CD4-positive, CD25-positive, alpha-beta regulatory T cell (primary cell): ENCODE measurements around the gene FAM216B. TPM values are rescaled to one million over a fixed set of nuclear protein-coding genes. Genes with fewer than 3 reads are reported as not detected.

Experiments used
- ATAC-seq, 2 donors: fragments of 150-1000 bp; cut with Tn5 transposase; one replicate each; pipeline ENCODE4 v1.10.0; 2021; ENCODE audit warnings: low read depth in 2 of 2, moderate number of reproducible peaks in 2 of 2, moderate library complexity in 1 of 2
- DNase-seq, 3 donors: peaks; one replicate each; pipeline versions ENCODE4 v3.0.0 to v3.0.0-alpha.2; 2012 to 2022; ENCODE audit warnings: mixed read lengths in 1 of 3
- H3K27ac ChIP-seq: one replicate; pipeline ENCODE4 v1.7.0; 2013; ENCODE audit warnings: mild to moderate bottlenecking, low read length; ENCODE audit not compliant: insufficient read depth, poor library complexity, severe bottlenecking
- H3K27me3 ChIP-seq: one replicate; pipeline ENCODE4 v1.7.0; 2013; ENCODE audit warnings: low read length; ENCODE audit not compliant: control insufficient read depth, insufficient read depth
- H3K36me3 ChIP-seq: one replicate; pipeline ENCODE4 v1.7.0; 2013; ENCODE audit warnings: mild to moderate bottlenecking, low read length, moderate library complexity; ENCODE audit not compliant: control insufficient read depth, insufficient read depth
- H3K4me1 ChIP-seq: 2 replicates; pipeline ENCODE4 v1.7.0; 2013; ENCODE audit warnings: mild to moderate bottlenecking, low read length; ENCODE audit not compliant: insufficient read depth, control insufficient read depth, poor library complexity, severe bottlenecking
- H3K4me3 ChIP-seq: one replicate; pipeline ENCODE4 v1.7.0; 2013; ENCODE audit warnings: low read depth, mild to moderate bottlenecking, low read length, moderate library complexity
- H3K9me3 ChIP-seq, 2 experiments: 1 replicate in 1 of 2; 2 replicates in 1 of 2; pipeline ENCODE4 v1.7.0; 2013; ENCODE audit warnings: low read length in 2 of 2, mild to moderate bottlenecking in 1 of 2, moderate library complexity in 1 of 2; ENCODE audit not compliant: control insufficient read depth in 2 of 2
- H3K27ac Mint-ChIP-seq, 3 donors: one replicate each; pipeline ENCODE4 v1.8.0; 2020 to 2022; ENCODE audit warnings: mild to moderate bottlenecking in 3 of 3, mixed read lengths in 3 of 3, moderate library complexity in 2 of 3
- H3K27me3 Mint-ChIP-seq: one replicate; pipeline ENCODE4 v1.8.0; 2022; ENCODE audit warnings: mild to moderate bottlenecking, mixed read lengths
- H3K36me3 Mint-ChIP-seq: one replicate; pipeline ENCODE4 v1.8.0; 2020; ENCODE audit warnings: mixed read lengths
- H3K4me1 Mint-ChIP-seq, 4 donors: one replicate each; pipeline ENCODE4 v1.8.0; 2020 to 2022; ENCODE audit warnings: mixed read lengths in 4 of 4, mild to moderate bottlenecking in 1 of 4
- H3K4me3 Mint-ChIP-seq, 4 donors: one replicate each; pipeline ENCODE4 v1.8.0; 2020 to 2022; ENCODE audit warnings: mild to moderate bottlenecking in 4 of 4, mixed read lengths in 4 of 4, moderate library complexity in 3 of 4
- H3K9me3 Mint-ChIP-seq, 7 donors: one replicate each; pipeline ENCODE4 v1.8.0; 2020 to 2022; ENCODE audit warnings: mixed read lengths in 7 of 7, mild to moderate bottlenecking in 3 of 7, moderate library complexity in 2 of 7
- polyA plus RNA-seq, 4 donors: library from polyadenylated mRNA; unstranded; fragments of 300-500 nt; fragmentation: Illumina TruSeq; gene quantifications; one replicate each; pipeline ENCODE4 v1.2.3, GENCODE V29; 2021
- total RNA-seq: library from RNA; stranded (reverse); gene quantifications from one replicate; pipeline ENCODE4 v1.2.3, GENCODE V29; 2022

Gene FAM216B
- total and polyA plus RNA-seq, 5 donors from 2014 or later = not detected

DNA sequence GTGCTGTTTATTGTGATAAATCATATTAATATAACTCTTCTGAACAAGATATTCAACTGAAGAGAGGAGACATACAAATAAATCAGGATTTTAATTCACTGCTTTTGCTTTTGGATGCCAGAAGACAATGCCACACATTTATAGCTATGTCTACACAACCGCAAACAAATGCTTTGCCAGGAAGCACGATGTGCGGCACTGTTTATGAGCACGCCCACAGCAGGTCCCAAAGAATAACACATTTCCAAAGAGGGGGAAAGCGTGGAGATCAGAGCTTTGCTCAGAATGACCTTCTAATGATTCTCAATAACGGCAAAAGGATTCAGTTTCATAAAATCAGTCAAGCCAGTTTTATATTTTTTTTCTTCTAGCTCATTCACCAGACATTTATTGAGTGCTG, 16.7 kb downstream of the FAM216B start:
- no peak overlapping the region for H3K4me3 ChIP-seq
- no peak overlapping the region for H3K27ac ChIP-seq
- Mint-ChIP-seq H3K27me3 (peaks cover 20% of the 10 kb centered on the region), H3K9me3 (peaks cover 0 to 8% (median 0%) of the 10 kb centered on the region in 7 donors), H3K4me3 (no peak overlapping the region), H3K4me1 (peaks cover 0 to 3% (median 0%) of the 10 kb centered on the region in 4 donors), H3K27ac (no peak overlapping the region), H3K36me3 (peaks cover 4% of the 10 kb centered on the region)
- H3K9me3 ChIP-seq = no peaks in the 10 kb centered on the region
- H3K36me3 ChIP-seq = no peaks in the 10 kb centered on the region
- ATAC-seq = no peak
- H3K27me3 ChIP-seq = peaks cover 3% of the 10 kb centered on the region
- no peaks in the 10 kb centered on the region for H3K4me1 ChIP-seq
- DNase-seq = no peak

DNA sequence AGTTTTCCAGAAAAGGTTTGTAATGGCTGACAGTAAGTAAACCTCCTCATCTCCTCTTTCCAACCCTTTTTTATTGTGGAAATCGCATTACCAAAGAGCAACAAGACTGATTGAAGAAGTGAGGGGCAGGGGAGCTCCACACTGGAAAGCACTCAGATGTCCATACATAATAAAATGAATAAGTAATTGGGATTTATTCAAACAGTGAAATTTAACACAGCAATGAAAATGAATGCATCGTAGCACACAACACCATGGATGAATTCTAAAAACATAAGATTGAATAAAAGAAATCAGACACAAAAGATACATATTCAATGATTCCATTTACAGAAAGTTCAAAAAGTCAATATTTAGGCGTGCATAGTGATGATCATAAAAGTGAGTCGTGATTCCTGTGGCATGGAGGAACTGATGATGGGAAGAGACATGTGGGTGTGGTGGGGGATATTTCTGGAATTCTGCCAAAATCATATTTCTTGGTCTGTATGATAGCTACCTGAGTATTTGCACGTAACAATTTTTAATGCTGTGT, 18.8 kb downstream of the FAM216B start:
- ATAC-seq (no peak), DNase-seq (no peak)
- H3K4me1 Mint-ChIP-seq = peaks cover 0 to 3% (median 0%) of the 10 kb centered on the region in 4 donors
- peaks cover 14% of the 10 kb centered on the region for H3K27me3 Mint-ChIP-seq
- Histone ChIP-seq H3K4me1 (no peaks in the 10 kb centered on the region), H3K4me3 (no peak overlapping the region), H3K36me3 (no peaks in the 10 kb centered on the region), H3K27me3 (peaks cover 3% of the 10 kb centered on the region), H3K9me3 (no peaks in the 10 kb centered on the region), H3K27ac (no peak overlapping the region)
- no peak overlapping the region for H3K4me3 Mint-ChIP-seq
- H3K9me3 Mint-ChIP-seq = peaks cover 0 to 8% (median 0%) of the 10 kb centered on the region in 7 donors
- H3K27ac Mint-ChIP-seq = no peak overlapping the region
- H3K36me3 Mint-ChIP-seq = peaks cover 4% of the 10 kb centered on the region

DNA sequence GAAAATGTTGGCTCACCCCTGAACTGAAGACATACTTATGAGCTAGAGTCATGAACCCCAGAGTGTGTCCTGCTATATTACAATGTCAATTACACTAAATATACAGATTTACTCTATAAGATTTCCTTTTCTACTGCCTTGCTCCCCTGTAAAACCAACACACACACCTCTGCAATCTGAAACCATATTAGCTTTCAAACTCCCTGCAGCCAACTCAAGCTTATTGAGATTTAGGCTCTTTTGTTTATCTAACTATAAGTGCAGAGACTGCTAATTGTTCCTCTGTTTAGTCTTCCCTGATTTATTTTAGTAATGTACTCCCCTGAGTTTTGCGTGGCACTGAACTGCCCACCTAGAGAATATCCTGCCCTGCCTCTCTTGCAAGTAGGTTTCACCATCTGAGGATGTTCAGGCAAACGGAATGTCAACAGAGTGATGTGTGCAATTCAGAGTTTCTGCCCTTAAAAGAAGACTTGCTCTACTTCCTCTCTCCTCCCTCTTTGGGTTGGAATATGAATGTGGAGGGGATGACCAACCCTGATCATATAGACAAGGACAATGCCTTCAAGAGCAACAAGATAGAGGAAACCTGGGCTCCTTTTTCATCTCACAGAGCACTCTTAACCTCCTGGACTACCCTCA, 22.3 kb downstream of the FAM216B start:
- DNase-seq (no peak), ATAC-seq (no peak)
- Mint-ChIP-seq H3K27me3 (no peaks in the 10 kb centered on the region), H3K27ac (no peak overlapping the region), H3K9me3 (peaks cover 0 to 3% (median 0%) of the 10 kb centered on the region in 7 donors), H3K36me3 (no peaks in the 10 kb centered on the region), H3K4me1 (no peaks in the 10 kb centered on the region), H3K4me3 (no peak overlapping the region)
- Histone ChIP-seq H3K4me1 (no peaks in the 10 kb centered on the region), H3K36me3 (no peaks in the 10 kb centered on the region), H3K27ac (no peak overlapping the region), H3K9me3 (no peaks in the 10 kb centered on the region), H3K27me3 (peaks cover 5% of the 10 kb centered on the region), H3K4me3 (no peak overlapping the region)

DNA sequence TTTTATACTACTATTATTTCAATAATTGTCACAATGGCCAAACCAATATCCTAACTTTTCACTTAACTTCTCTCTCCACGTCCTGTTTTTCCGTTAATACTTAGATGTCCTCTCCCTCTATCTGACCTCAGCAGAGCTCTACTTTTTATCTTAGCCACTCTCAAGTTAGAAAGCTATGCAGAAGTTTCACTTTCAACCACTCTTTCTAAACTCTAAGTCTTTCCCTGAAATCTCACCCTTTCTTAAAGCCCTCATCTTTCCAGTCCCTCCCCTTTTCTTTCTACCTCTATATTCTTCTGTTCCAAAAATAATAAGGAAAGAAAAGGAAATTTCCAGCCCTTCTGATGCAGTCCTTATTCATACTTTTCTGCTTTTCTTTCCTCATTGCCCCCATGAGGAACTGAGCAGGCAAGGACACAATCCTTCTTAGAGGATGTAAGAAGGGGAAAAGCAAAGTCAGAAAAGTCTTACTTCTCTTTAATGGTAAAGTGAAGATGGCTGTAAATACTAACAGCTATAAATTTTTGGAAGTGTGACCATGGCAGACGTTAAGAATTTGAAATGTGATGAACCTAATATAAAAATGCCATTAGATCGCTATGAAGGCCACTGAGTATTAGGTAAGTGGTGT, 23.0 kb downstream of the FAM216B start:
- peaks cover 7% of the 10 kb centered on the region for H3K27me3 ChIP-seq
- H3K4me3 ChIP-seq = no peak overlapping the region
- Mint-ChIP-seq H3K4me3 (no peak overlapping the region), H3K9me3 (peaks cover 0 to 3% (median 0%) of the 10 kb centered on the region in 7 donors), H3K27me3 (no peaks in the 10 kb centered on the region), H3K4me1 (no peaks in the 10 kb centered on the region), H3K36me3 (no peaks in the 10 kb centered on the region), H3K27ac (no peak overlapping the region)
- H3K36me3 ChIP-seq = no peaks in the 10 kb centered on the region
- no peak for DNase-seq
- H3K4me1 ChIP-seq = no peaks in the 10 kb centered on the region
- no peak overlapping the region for H3K27ac ChIP-seq
- ATAC-seq = no peak
- H3K9me3 ChIP-seq = no peaks in the 10 kb centered on the region

DNA sequence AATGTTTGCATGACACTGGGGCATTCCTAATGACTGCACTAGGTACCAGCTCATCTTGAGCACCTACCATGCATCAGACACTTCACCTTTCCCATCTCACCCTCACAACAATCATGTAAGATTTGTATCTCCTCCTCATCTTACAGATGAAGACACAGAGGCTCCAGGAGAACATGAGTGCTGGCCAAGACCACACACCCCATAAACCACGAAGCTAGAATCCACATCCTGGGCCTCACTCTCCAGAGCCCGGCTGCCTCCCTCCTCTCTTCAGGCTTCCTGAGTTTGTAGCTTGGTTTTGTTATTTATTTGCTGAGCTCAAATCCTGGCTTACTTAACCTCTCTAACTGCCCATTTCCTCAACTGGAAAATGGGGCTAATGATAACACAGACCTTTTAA, 25.9 kb downstream of the FAM216B start:
- H3K27me3 ChIP-seq = peaks cover 7% of the 10 kb centered on the region
- no peaks in the 10 kb centered on the region for H3K27me3 Mint-ChIP-seq
- no peak overlapping the region for H3K27ac ChIP-seq
- DNase-seq = no peak
- H3K9me3 Mint-ChIP-seq = peaks cover 0 to 1% (median 0%) of the 10 kb centered on the region in 7 donors
- no peak for ATAC-seq
- H3K9me3 ChIP-seq = no peaks in the 10 kb centered on the region
- no peak overlapping the region for H3K4me3 Mint-ChIP-seq
- H3K4me1 Mint-ChIP-seq = no peaks in the 10 kb centered on the region
- H3K36me3 Mint-ChIP-seq = no peaks in the 10 kb centered on the region
- H3K4me1 ChIP-seq = no peaks in the 10 kb centered on the region
- no peaks in the 10 kb centered on the region for H3K36me3 ChIP-seq
- no peak overlapping the region for H3K4me3 ChIP-seq
- no peak overlapping the region for H3K27ac Mint-ChIP-seq

DNA sequence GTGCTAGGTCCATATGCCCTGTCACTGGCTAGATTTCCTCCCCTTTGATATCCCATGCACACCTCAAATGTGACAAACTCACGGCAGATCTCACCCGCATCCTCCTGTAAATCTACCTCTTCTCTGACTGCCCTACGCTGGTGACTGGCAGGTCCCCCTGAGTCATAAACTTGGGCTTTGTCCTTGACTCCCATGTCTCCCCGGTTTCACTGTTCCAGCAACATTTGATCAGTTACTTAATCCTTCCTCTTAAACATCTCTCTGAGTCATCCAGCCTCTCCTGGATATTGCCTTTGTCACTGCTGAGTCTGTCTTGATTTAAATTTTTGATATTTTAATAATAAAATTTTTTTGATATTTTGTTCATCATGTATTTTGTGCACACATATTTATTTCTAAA, 26.5 kb downstream of the FAM216B start:
- no peak for ATAC-seq
- H3K9me3 ChIP-seq = no peaks in the 10 kb centered on the region
- H3K4me3 Mint-ChIP-seq = no peak overlapping the region

DNA sequence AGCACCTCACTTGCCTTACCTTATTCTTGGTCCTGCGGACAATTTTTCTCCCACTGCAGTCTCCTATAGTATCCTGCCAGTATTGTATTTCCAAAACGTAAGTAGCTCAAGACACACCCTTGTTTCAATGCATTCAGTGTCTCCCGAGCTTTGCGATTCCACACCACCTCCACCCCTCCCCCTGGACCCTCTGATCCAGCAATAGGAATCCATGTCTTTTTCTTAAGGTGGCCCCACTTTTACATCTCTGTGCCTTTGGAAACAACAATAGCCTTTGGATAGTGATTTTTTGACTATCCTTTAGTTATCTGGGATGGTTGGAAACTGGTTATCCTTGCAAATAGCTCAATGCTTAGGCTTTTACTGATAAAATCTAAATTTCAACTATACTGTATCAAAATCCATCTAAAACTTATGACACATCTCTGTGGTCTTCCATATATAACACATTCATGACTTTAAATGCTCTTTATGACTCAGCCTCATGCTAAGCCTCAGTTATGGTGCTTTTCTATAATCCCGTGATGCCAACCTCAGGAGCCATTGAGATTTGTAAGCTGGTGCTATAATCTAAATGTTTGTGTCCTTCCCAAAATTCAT, 27.1 kb downstream of the FAM216B start:
- Mint-ChIP-seq H3K4me3 (no peak overlapping the region), H3K27me3 (no peaks in the 10 kb centered on the region), H3K9me3 (peaks cover 0 to 1% (median 0%) of the 10 kb centered on the region in 7 donors), H3K27ac (no peak overlapping the region), H3K36me3 (no peaks in the 10 kb centered on the region), H3K4me1 (no peaks in the 10 kb centered on the region)
- no peak overlapping the region for H3K27ac ChIP-seq
- no peaks in the 10 kb centered on the region for H3K36me3 ChIP-seq
- H3K27me3 ChIP-seq = peaks cover 7% of the 10 kb centered on the region
- ATAC-seq (no peak), DNase-seq (no peak)
- H3K4me3 ChIP-seq = no peak overlapping the region
- no peaks in the 10 kb centered on the region for H3K4me1 ChIP-seq
- H3K9me3 ChIP-seq = no peaks in the 10 kb centered on the region

More for the DNA sequence above, 26.5 kb downstream of the FAM216B start:
- Histone ChIP-seq H3K4me1 (no peaks in the 10 kb centered on the region), H3K4me3 (no peak overlapping the region), H3K27me3 (peaks cover 7% of the 10 kb centered on the region), H3K36me3 (no peaks in the 10 kb centered on the region), H3K27ac (no peak overlapping the region)
- peaks cover 0 to 1% (median 0%) of the 10 kb centered on the region in 7 donors for H3K9me3 Mint-ChIP-seq
- H3K27ac Mint-ChIP-seq = no peak overlapping the region
- H3K36me3 Mint-ChIP-seq = no peaks in the 10 kb centered on the region
- H3K27me3 Mint-ChIP-seq = no peaks in the 10 kb centered on the region
- H3K4me1 Mint-ChIP-seq = no peaks in the 10 kb centered on the region
- DNase-seq = no peak
